Fibroblast of the aortic adventitia (primary cell): ENCODE measurements around the gene NDUFB11. TPM values are rescaled to one million over a fixed set of nuclear protein-coding genes. Genes with fewer than 3 reads are reported as not detected.

ENCODE experiments used
- DNase-seq: peaks from one replicate; pipeline ENCODE4 v3.0.0-alpha.2; 2010; ENCODE audit warnings: low read depth
- H3K4me3 ChIP-seq: 2 replicates; pipeline ENCODE4 v1.5.1; 2011; ENCODE audit warnings: low read depth, mild to moderate bottlenecking, control low read depth, low read length, moderate library complexity
- total RNA-seq: library from RNA; depleted of rRNA; stranded (reverse); fragments of >200 nt; gene quantifications from 2 replicates; pipeline ENCODE4 v1.2.3, GENCODE V29; 2012; ENCODE audit warnings: low replicate concordance
- TF ChIP-seq, protein P1 (sequence below): IDR thresholded peaks from 2 replicates; pipeline ENCODE4 v1.5.1; 2011; ENCODE audit warnings: mild to moderate bottlenecking, low read length, control low read depth, inconsistent platforms; ENCODE audit not compliant: insufficient read depth

The NDUFB11 gene
- total RNA-seq, 1 donor = 45.5 TPM

DNA sequence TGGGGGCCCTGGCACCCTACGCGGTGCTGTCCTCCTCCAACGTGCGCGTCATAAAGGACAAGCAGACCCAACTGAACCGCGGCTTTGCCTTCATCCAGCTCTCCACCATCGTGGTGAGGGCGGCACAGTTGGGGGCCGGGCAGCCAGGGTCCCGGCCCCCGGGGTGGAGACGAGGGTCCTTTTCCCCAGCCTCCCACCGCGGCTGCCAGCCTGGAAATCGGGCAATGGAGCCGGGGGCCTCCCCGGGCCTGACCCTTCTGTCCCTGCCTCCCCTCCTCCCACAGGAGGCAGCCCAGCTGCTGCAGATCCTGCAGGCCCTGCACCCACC is 35.4 kb upstream of the NDUFB11 start:
- TF ChIP-seq, protein P1, sequence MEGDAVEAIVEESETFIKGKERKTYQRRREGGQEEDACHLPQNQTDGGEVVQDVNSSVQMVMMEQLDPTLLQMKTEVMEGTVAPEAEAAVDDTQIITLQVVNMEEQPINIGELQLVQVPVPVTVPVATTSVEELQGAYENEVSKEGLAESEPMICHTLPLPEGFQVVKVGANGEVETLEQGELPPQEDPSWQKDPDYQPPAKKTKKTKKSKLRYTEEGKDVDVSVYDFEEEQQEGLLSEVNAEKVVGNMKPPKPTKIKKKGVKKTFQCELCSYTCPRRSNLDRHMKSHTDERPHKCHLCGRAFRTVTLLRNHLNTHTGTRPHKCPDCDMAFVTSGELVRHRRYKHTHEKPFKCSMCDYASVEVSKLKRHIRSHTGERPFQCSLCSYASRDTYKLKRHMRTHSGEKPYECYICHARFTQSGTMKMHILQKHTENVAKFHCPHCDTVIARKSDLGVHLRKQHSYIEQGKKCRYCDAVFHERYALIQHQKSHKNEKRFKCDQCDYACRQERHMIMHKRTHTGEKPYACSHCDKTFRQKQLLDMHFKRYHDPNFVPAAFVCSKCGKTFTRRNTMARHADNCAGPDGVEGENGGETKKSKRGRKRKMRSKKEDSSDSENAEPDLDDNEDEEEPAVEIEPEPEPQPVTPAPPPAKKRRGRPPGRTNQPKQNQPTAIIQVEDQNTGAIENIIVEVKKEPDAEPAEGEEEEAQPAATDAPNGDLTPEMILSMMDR = no peak
- no peak for DNase-seq
- no peak overlapping the region for H3K4me3 ChIP-seq

DNA sequence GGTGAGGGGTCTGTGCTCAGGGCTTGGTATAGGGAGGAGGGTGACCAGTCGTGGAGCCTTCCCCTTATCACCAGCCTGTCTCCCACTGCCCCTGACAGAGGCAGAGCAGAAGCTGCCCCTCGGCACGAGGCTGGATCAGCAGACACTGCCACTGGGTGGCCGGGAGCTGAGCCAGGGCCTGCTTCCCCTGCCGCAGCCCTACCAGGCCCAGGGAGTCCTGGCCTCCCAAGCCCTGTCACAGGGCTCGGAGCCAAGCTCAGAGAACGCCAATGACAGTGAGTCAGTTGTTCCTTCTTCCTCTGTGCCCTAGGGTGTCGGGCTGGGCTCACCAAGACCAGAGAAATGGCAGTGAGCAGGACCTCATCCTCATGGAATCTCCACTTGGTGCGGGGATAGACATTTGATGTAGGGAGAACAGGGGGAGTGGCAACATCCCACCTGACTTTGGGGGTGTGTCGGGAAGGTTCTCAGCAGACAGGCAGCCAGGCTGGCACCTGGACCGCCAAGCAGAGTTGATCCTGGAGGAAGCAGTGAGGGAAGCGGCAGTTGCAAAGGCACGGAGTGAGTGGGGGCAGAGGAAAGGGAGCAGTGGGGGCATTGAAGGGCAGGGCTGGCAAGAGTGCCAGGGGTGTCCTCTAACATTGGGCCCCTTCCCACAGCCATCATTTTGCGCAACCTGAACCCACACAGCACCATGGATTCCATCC is 34.9 kb upstream of the NDUFB11 start:
- TF ChIP-seq, protein P1 = no peak
- DNase-seq = peak; percentile 23
- H3K4me3 ChIP-seq = no peak overlapping the region

DNA sequence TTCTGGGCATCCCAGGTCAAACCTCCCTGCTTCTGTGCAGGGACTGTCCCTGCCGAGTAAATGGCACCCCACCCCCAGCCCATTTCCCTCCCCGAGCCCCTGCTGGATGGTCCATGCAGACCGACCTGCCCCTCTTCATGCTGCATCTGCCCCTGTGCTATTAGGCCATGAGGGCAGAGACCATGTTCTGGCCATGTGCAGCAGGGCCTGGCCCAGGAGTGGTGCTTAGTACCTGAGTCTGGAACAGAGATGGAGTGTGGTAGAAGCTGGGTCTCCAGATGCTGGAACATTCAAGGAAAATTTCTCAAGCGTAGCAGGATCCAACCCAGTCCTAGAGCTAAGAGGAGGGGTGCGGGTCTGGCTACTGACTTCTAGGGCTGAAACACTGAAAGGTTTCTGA is 33.8 kb upstream of the NDUFB11 start:
- DNase-seq = no peak
- TF ChIP-seq, protein P1 = no peak
- H3K4me3 ChIP-seq = no peak overlapping the region

DNA sequence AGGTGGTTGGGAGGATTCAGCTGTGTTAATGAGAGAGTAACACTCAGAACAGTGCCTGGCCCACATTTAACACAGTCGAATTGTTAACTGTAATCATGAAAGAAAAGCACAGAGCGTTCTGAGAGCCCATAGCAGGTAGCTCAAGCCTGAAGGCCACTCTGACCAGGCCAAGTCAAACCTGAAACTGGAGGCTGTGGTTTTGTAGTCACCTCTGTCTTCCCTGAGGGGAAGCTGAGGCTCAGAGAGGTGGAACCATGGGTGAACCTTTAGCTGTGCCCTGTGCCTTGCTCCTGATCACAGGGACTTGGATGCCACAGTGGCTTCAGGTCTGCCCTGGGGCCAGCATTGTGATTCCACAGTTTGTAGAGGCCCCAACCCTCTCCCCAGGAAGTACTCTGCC is 32.6 kb upstream of the NDUFB11 start:
- TF ChIP-seq, protein P1 = no peak
- no peak overlapping the region for H3K4me3 ChIP-seq
- no peak for DNase-seq

DNA sequence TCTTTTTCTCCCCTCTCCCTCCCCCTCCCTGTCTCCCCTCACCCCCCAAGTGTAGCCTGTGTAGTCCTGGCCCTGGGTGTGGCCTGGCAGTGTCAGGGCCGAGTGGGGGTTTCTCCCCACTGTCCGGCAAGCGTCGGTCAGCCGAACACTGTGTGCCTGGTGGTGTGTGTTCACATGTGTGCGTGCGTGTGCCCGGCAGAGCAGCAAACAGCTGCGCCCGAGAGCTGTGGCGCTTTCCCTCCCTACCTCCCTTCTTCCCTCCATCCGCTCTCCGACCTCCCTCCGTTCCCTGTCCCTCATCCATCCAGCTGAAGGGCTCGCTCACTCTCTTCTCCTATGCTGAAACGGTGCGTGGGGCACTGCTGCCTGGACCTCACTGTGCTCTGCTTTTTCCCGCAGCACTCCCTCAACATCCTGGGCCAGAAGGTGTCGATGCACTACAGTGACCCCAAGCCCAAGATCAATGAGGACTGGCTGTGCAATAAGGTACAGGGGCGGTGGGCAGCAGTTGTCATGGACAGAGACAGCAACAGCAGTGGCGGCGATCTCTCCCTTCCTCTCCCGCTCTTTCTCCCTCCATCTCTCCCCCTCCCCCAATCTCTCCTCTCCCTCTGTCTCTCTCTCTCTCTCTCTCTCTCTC is 31.7 kb upstream of the NDUFB11 start:
- no peak overlapping the region for H3K4me3 ChIP-seq
- DNase-seq = no peak
- TF ChIP-seq, protein P1 = no peak

DNA sequence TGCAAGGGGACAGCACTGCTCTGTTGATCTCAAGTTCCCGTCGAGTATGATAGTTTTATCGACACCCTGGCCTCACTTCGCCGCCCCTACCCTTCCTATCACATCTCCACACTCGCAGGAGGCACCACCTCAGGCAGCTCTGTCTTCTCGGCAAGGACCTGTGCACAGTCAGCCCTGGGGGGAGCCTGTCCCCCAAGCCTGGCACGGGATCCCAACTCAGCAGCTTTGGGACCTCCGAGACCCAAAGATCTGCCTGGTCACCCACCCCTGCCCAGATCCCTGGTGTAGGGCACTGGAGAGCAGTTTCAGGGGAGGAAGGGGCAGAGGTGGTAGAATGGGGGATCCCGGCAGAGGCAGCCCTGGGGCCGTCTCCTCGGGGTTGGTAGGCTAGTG is 31.1 kb upstream of the NDUFB11 start:
- TF ChIP-seq, protein P1 = no peak
- no peak overlapping the region for H3K4me3 ChIP-seq
- DNase-seq = no peak
